Mucosa of descending colon (tissue), 3 donors: Measurements from ENCODE around the gene PRSS3. TPM values are rescaled to one million over a fixed set of nuclear protein-coding genes. Genes with fewer than 3 reads are reported as not detected.
A peak's percentile ranks its signal among the peaks of the same experiment; 100 is the strongest.
"Not testable (repeated sequence)": the region's sequence is repeated elsewhere in the genome, so short reads cannot be mapped to it uniquely, and the experiment has no call there.

Experiments used
- ATAC-seq: fragments of 200-7000 bp; cut with Tn5 transposase; one replicate; pipeline ENCODE4 v1.9.1; 2020; ENCODE audit warnings: mild to moderate bottlenecking, moderate library complexity
- DNase-seq, 3 donors: peaks; one replicate each; pipeline ENCODE4 v3.0.0-alpha.2; 2020
- H3K36me3 ChIP-seq: fragments of 200-600 bp; one replicate; pipeline ENCODE4 v1.8.0; 2021; ENCODE audit warnings: low read depth, mild to moderate bottlenecking
- H3K4me1 ChIP-seq: fragments of 200-600 bp; one replicate; pipeline ENCODE4 v1.8.0; 2021; ENCODE audit warnings: low read depth, mild to moderate bottlenecking
- H3K4me3 ChIP-seq: fragments of 200-600 bp; one replicate; pipeline ENCODE4 v1.8.0; 2021; ENCODE audit warnings: mild to moderate bottlenecking
- H3K9me3 ChIP-seq: fragments of 200-600 bp; one replicate; pipeline ENCODE4 v1.8.0; 2021; ENCODE audit warnings: mild to moderate bottlenecking
- intact Hi-C, 2 donors: fragments of 100-400 bp; cut with DNase I in 1 of 2; cut with micrococcal nuclease in 1 of 2; formaldehyde crosslinking; loops; one replicate each; pipeline versions ENCODE4 v1.11.0 to v1.11.1; 2022; cut with DNase I, micrococcal nuclease
- total RNA-seq, 3 donors: library from RNA; stranded (reverse); fragmentation: NEBNext Ultra II Directional in 2 of 3; extraction: Animal tissue kit (Norgen Biotek cat#: 25700) in 2 of 3; gene quantifications; one replicate each; pipeline versions ENCODE4 v1.2.1 to v1.2.4, GENCODE V29; 2021 to 2023
- TF ChIP-seq, protein P1 (sequence below): fragments of 200-600 bp; IDR thresholded peaks from one replicate; pipeline ENCODE4 v1.8.0; 2022; ENCODE audit warnings: antibody characterized with exemption, mild to moderate bottlenecking
- donor health status: DM: no; HTN: no; CAD: no; lungs with moderate emphysema.
- donor health status: DM: no; HTN: no; CAD: no.
- donor health status: DM: no; HTN: yes; CAD: no.

PRSS3 gene
- total RNA-seq, 3 donors from 2014 or later: 107 to 326 (median 174) TPM

DNA sequence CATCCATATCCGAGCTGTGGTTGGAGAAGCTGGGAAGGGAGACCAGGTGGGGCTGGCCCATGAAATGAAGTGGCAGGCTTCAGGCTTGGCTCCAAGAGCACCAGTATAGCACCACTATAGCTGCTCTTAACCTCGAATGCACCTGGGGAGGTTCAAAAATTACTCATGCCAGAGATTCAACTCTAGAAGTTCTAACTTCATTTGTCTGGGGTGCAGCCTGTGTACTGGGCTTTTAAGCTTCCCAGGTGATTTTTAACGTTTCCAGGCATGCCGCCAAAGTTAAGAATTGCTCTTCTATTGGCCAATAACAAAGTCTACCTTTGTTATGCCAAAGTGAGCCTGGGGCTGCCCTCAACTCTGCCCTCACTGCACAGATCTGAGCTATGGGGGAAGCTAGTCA is 458 bp downstream of the PRSS3 start:
- intact Hi-C loops: no loop called here
- Histone ChIP-seq H3K4me3 (no peak overlapping the region), H3K36me3 (no peaks in the 10 kb centered on the region), H3K9me3 (no peaks in the 10 kb centered on the region), H3K4me1 (peaks cover 4% of the 10 kb centered on the region)
- TF ChIP-seq, protein P1, sequence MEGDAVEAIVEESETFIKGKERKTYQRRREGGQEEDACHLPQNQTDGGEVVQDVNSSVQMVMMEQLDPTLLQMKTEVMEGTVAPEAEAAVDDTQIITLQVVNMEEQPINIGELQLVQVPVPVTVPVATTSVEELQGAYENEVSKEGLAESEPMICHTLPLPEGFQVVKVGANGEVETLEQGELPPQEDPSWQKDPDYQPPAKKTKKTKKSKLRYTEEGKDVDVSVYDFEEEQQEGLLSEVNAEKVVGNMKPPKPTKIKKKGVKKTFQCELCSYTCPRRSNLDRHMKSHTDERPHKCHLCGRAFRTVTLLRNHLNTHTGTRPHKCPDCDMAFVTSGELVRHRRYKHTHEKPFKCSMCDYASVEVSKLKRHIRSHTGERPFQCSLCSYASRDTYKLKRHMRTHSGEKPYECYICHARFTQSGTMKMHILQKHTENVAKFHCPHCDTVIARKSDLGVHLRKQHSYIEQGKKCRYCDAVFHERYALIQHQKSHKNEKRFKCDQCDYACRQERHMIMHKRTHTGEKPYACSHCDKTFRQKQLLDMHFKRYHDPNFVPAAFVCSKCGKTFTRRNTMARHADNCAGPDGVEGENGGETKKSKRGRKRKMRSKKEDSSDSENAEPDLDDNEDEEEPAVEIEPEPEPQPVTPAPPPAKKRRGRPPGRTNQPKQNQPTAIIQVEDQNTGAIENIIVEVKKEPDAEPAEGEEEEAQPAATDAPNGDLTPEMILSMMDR: no peak
- ATAC-seq (peak; percentile 46), DNase-seq (peak in 1 of 3 donors; percentile 44)

DNA sequence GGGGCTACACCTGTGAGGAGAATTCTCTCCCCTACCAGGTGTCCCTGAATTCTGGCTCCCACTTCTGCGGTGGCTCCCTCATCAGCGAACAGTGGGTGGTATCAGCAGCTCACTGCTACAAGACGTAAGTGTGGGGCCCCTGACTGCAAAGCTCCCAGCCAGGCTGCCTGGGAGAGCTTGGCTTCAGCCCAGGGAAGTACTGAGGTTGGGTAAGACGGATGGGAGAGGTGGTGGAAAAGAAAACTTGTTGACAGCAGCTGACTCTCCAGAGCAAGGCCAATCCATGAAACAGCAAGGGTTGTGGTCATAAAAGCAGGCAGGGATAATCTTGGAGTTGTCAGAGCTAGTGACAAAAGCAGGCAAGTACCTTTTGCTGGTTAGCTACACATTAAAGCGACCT is 1.3 kb downstream of the PRSS3 start:
- H3K4me1 ChIP-seq, H3K4me3 ChIP-seq, ATAC-seq, H3K36me3 ChIP-seq, DNase-seq, intact Hi-C loops, H3K9me3 ChIP-seq: not testable (repeated sequence)

DNA sequence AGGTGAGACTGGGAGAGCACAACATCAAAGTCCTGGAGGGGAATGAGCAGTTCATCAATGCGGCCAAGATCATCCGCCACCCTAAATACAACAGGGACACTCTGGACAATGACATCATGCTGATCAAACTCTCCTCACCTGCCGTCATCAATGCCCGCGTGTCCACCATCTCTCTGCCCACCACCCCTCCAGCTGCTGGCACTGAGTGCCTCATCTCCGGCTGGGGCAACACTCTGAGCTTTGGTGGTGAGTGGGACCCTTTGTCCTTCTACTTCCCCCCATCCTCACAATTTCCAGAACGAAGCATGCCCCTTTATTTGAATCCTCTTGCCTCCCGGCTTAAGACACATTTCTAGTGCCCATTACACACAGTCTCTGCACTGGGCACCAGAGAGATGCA is 2.5 kb downstream of the PRSS3 start:
- no peaks in the 10 kb centered on the region for H3K9me3 ChIP-seq
- DNase-seq: no peak
- H3K4me3 ChIP-seq: no peak overlapping the region
- intact Hi-C loops: no loop called here
- H3K36me3 ChIP-seq: no peaks in the 10 kb centered on the region
- no peak for ATAC-seq
- TF ChIP-seq, protein P1: no peak
- H3K4me1 ChIP-seq: peaks cover 4% of the 10 kb centered on the region

DNA sequence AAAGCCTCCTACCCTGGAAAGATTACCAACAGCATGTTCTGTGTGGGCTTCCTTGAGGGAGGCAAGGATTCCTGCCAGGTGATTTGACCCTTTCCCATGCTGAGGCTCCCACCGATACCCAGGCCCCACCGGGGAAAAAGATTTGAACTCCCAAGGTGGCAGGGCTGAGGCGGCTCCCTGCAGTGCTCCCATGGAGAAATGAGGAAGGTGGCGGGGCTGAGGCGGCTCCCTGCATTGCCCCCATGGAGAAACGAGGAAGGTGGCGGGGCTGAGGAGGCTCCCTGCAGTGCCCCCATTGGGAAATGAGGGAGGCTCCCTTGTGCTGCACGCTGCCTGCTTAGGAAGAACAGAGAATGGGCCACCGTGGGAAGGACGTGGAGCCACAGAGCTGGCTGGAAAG is 3.2 kb downstream of the PRSS3 start:
- intact Hi-C loops: no loop called here
- TF ChIP-seq, protein P1: no peak
- Histone ChIP-seq H3K36me3 (no peaks in the 10 kb centered on the region), H3K9me3 (no peaks in the 10 kb centered on the region), H3K4me3 (no peak overlapping the region), H3K4me1 (peaks cover 4% of the 10 kb centered on the region)
- DNase-seq (no peak), ATAC-seq (no peak)

DNA sequence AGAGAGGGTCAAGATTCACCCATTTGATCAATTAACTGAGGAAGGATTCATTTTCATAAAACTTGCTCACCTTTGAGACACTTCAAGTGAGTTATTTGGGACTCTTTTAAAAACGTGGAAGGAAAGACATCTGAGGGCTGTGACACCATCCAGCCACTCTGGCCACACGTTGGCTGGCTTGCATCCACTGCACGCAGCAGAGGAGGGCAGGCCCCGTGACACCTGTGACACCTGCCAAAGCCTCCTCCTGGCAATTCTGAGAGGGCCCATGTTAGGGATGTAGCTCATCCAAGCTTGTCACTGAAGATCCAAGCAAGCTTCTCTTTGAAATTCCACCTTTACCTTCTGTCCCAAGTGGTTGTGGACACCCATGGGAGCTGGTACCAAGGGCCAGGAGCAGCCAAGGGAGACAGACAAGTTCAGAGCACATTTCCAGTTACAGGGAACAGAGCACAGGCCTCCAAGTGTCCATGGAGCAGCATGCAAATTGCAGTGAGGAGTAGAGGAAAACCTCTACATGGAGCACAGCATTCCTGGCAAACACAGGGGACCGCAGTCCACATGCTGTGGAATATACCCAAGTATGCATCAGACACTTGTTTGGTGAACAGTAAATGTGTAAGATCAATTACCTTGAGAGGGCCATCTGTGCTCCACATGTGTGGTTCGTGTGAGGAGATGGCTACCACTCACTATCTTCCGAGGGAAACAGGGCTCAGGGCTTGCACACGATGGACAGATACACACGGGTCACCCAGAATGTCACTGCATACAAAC is 4.8 kb downstream of the PRSS3 start:
- no peak for ATAC-seq
- no peaks in the 10 kb centered on the region for H3K36me3 ChIP-seq

DNA sequence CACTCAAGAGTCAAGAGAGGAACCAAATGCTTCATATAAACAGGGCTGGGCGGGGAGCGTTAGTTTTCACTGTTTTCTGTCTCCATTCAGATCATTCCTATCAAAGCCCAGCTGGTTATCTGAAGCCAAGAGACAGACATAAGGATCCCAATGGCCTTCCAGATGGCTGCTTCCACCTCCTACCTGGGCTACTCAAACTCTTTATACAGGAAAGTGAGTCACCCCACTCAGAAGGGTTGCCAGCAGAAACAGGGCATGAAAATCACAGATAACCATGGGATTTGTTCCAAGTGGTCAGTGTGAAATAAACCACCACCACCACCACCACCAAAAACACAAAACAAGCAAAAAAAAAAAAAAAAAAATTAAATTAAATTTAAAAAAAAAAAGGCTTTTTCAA is 5.5 kb downstream of the PRSS3 start:
- TF ChIP-seq, protein P1: no peak
- intact Hi-C loops: no loop called here
- H3K9me3 ChIP-seq: no peaks in the 10 kb centered on the region
- DNase-seq (no peak), ATAC-seq (no peak)
- no peaks in the 10 kb centered on the region for H3K4me1 ChIP-seq
- H3K36me3 ChIP-seq: no peaks in the 10 kb centered on the region
- no peak overlapping the region for H3K4me3 ChIP-seq

More for the DNA sequence above, 4.8 kb downstream of the PRSS3 start:
- peaks cover 4% of the 10 kb centered on the region for H3K4me1 ChIP-seq
- no peaks in the 10 kb centered on the region for H3K9me3 ChIP-seq
- TF ChIP-seq, protein P1: no peak
- DNase-seq: no peak
- intact Hi-C loops: no loop called here
- H3K4me3 ChIP-seq: no peak overlapping the region

DNA sequence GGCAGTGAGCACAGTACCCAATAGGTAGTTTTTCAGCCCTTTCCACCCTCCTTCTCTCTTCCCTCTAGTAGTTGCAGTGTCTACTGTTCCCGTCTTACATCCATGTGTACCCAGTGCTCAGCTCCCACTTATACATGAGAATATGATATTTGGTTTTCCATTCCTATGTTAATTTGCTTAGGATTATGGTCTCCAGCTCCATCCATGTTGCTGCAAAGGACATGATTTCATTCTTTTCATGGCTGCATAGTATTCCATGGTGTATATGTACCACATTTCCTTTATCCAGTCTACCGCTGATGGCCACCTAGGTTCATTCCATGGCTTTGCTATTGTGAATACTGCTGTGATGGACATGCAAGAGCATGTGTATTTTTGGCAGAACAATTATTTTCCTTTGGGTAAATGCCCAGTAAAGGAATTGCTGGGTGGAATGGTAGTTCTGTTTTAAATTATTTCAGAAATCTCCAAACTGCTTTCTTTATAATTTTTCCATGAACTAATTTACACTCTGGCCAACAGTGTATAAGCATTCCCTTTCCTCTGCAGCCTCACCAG is 6.7 kb downstream of the PRSS3 start:
- H3K9me3 ChIP-seq, DNase-seq, H3K4me1 ChIP-seq, H3K4me3 ChIP-seq, H3K36me3 ChIP-seq, ATAC-seq, intact Hi-C loops: not testable (repeated sequence)

DNA sequence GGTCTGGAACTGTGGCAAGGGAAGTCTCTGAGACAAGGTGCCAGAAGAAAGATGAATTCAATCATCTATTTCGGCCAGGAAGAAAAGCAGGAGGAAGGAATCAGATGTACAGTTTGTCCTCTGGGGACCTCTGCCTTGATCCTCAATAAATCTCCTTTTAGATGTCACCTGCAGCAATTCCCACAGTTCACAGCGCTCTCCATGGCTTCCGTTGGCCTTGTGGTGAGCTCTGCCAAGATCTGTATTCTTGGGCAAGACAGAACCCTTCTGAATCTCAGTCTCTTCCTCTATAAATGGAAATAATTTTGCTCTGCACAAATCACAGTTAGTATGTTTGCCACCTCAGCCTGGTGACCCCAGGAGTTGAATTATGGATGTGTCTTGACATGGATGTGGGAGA is 8.8 kb downstream of the PRSS3 start:
- H3K9me3 ChIP-seq, ATAC-seq, H3K4me1 ChIP-seq, intact Hi-C loops, H3K4me3 ChIP-seq, DNase-seq, H3K36me3 ChIP-seq: not testable (repeated sequence)

DNA sequence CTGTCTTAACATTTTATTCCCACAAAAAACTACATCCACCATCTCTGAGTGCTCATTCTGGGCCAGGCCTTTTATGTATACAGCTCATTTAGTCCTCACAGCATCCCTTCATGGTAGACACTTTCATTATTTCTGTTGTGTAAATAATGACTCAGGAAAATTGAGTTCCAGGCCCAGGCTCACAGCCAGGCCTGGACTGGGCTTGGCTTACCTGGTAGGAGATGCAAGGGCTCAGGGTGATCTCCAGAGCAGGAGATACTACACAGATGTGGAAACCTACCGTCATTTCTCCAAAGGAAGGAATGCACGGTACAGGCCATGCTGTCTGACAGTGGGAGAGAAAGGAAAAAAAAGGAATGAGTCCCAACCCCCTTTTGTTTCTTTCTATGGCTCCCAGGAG is 11.8 kb downstream of the PRSS3 start:
- H3K9me3 ChIP-seq, H3K4me3 ChIP-seq, H3K36me3 ChIP-seq, H3K4me1 ChIP-seq, intact Hi-C loops: not testable (repeated sequence)
- ATAC-seq (peak; percentile 87), DNase-seq (peak in 1 of 3 donors; percentile 27)
